OCI-LY1 (cell line): Measurements from ENCODE around the gene HSP90AB1.

Experiments
- H2AFZ ChIP-seq: fragments of 200-600 bp; sonication (generic), shearing (Covaris generic); 2 replicates; pipeline ENCODE4 v1.6.0; 2014; ENCODE audit warnings: antibody characterized with exemption, mild to moderate bottlenecking, low read length
- H3F3A ChIP-seq: fragments of 200-600 bp; sonication (generic), shearing (Covaris generic); 2 replicates; pipeline ENCODE4 v1.6.0; 2014; ENCODE audit warnings: mild to moderate bottlenecking, antibody characterized with exemption, low read length, moderate library complexity; ENCODE audit not compliant: insufficient read depth
- H3K27ac ChIP-seq: fragments of 200-600 bp; sonication (generic); 2 replicates; pipeline ENCODE4 v1.5.1; 2014; ENCODE audit warnings: low read length, mixed run types, mild to moderate bottlenecking, low read depth; ENCODE audit not compliant: poor library complexity, severe bottlenecking
- H3K27me3 ChIP-seq: fragments of 200-600 bp; sonication (generic); 2 replicates; pipeline ENCODE4 v1.6.0; 2014; ENCODE audit warnings: antibody characterized with exemption, mild to moderate bottlenecking, low read length, moderate library complexity; ENCODE audit not compliant: insufficient read depth
- H3K36me3 ChIP-seq: fragments of 200-600 bp; sonication (generic); 2 replicates; pipeline ENCODE4 v1.6.1; 2014; ENCODE audit warnings: mild to moderate bottlenecking, antibody characterized with exemption, low read length, moderate library complexity, mixed read lengths; ENCODE audit not compliant: insufficient read depth
- H3K4me1 ChIP-seq: fragments of 200-600 bp; sonication (generic); 2 replicates; pipeline ENCODE4 v1.5.1; 2014; ENCODE audit warnings: mild to moderate bottlenecking, low read length, moderate library complexity; ENCODE audit not compliant: insufficient read depth, severe bottlenecking
- H3K4me2 ChIP-seq: fragments of 200-600 bp; sonication (generic), shearing (Covaris generic); 2 replicates; pipeline ENCODE4 v1.6.1; 2014; ENCODE audit warnings: low read length
- H3K4me3 ChIP-seq: fragments of 200-600 bp; sonication (generic); 2 replicates; pipeline ENCODE4 v1.5.1; 2014; ENCODE audit warnings: low read length, low read depth, mild to moderate bottlenecking, mixed read lengths; ENCODE audit not compliant: poor library complexity, severe bottlenecking
- H3K79me2 ChIP-seq: fragments of 200-600 bp; shearing (Covaris generic); 2 replicates; pipeline ENCODE4 v1.6.1; 2016; ENCODE audit warnings: mixed run types, low read length, mixed read lengths; ENCODE audit not compliant: insufficient read depth
- H3K9ac ChIP-seq: fragments of 200-600 bp; sonication (generic), shearing (Covaris generic); 2 replicates; pipeline ENCODE4 v1.6.1; 2014; ENCODE audit warnings: mild to moderate bottlenecking, low read length, mixed read lengths
- H3K9me2 ChIP-seq: fragments of 200-600 bp; sonication (generic), shearing (Covaris generic); 2 replicates; pipeline ENCODE4 v1.6.1; 2014; ENCODE audit warnings: low read depth, mild to moderate bottlenecking, low read length, mixed read lengths
- H3K9me3 ChIP-seq: fragments of 200-600 bp; shearing (Covaris generic); 2 replicates; pipeline ENCODE4 v1.6.1; 2014; ENCODE audit warnings: low read length, mixed read lengths
- H4K20me1 ChIP-seq: fragments of 200-600 bp; sonication (generic), shearing (Covaris generic); 2 replicates; pipeline ENCODE4 v1.6.0; 2016; ENCODE audit warnings: mild to moderate bottlenecking, low read length; ENCODE audit not compliant: insufficient read depth
- EZH2 ChIP-seq: fragments of 200-600 bp; sonication (generic), shearing (Covaris generic); IDR thresholded peaks from 2 replicates; pipeline ENCODE4 v1.8.0; 2017; ENCODE audit warnings: borderline replicate concordance, mixed run types, mild to moderate bottlenecking, antibody characterized with exemption, low read length, moderate library complexity, mixed read lengths
- TF ChIP-seq, protein P1 (sequence below): fragments of 200-600 bp; sonication (generic), shearing (Covaris generic); IDR thresholded peaks from 2 replicates; pipeline ENCODE4 v1.5.1; 2017; ENCODE audit warnings: mild to moderate bottlenecking, antibody characterized with exemption, low read length, moderate library complexity, mixed read lengths

The HSP90AB1 gene

GRCh38 chr6:44233567-44234100, 13.3 kb upstream of the HSP90AB1 start:
- Histone ChIP-seq H3K4me1 (peaks cover 9% of the 10 kb centered on the region), H3K36me3 (peaks cover 66% of the 10 kb centered on the region)
- TF ChIP-seq, protein P1, sequence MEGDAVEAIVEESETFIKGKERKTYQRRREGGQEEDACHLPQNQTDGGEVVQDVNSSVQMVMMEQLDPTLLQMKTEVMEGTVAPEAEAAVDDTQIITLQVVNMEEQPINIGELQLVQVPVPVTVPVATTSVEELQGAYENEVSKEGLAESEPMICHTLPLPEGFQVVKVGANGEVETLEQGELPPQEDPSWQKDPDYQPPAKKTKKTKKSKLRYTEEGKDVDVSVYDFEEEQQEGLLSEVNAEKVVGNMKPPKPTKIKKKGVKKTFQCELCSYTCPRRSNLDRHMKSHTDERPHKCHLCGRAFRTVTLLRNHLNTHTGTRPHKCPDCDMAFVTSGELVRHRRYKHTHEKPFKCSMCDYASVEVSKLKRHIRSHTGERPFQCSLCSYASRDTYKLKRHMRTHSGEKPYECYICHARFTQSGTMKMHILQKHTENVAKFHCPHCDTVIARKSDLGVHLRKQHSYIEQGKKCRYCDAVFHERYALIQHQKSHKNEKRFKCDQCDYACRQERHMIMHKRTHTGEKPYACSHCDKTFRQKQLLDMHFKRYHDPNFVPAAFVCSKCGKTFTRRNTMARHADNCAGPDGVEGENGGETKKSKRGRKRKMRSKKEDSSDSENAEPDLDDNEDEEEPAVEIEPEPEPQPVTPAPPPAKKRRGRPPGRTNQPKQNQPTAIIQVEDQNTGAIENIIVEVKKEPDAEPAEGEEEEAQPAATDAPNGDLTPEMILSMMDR, result no peak
- TF ChIP-seq EZH2, result no peak

DNA sequence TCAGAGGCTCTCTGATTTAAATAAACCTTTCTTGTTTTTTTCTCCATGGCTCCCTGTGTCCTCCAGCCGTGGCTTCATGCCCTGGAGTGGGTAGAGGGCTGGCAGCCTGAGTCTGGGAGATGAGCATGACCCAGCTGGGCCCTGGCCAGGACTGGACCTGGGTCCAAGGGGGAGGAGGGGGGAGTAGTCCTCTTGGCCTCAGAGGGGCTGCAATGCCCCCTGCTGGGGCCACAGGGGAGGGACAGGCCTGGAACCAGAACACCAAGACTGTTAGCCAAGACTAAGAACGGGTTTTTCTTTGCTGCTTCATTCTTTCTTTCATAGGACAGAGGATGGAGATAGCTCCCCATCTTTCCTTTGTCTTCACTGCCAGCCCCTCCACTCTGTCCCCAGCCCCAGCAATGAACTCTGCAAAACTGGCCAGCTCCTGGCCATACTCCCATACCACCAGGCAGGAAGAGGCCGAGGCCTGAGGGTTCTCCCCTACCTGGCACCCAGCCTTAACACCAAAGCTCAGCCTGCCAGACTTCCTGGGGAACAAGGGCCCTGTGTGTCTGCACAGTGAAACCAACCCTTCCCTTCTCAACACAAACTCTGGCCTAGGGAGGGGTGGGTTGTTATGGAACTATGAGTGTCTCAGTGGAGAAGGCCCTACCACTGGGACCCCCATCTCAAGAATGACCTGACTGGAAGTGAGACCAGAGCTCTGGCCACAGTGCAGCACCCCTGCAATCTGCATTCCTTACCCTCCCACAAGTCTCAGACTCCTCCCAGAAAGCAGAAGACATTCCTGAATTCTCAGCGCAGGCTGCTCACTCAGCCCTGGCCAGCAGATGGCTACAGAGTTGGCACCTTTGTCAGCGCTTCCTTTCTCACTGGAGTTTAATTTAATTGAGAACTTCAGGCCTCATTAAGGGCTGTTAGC, 12.5 kb upstream of the HSP90AB1 start:
- Histone ChIP-seq H3K9me2 (no peaks in the 10 kb centered on the region), H3K4me3 (no peak overlapping the region), H3K36me3 (peaks cover 59% of the 10 kb centered on the region), H3K4me1 (peaks cover 9% of the 10 kb centered on the region), H2AFZ (no peak overlapping the region), H4K20me1 (no peaks in the 10 kb centered on the region), H3K79me2 (no peaks in the 10 kb centered on the region), H3K9ac (no peak overlapping the region), H3F3A (no peaks in the 10 kb centered on the region), H3K4me2 (no peak overlapping the region), H3K27ac (no peak overlapping the region), H3K9me3 (no peaks in the 10 kb centered on the region), H3K27me3 (no peaks in the 10 kb centered on the region)
- no peak for TF ChIP-seq EZH2
- TF ChIP-seq, protein P1, result peak; percentile 89

More at GRCh38 chr6:44233567-44234100, 13.3 kb upstream of the HSP90AB1 start:
- Histone ChIP-seq H2AFZ (no peak overlapping the region), H3F3A (no peaks in the 10 kb centered on the region), H3K4me3 (no peak overlapping the region), H3K79me2 (no peaks in the 10 kb centered on the region), H3K27me3 (no peaks in the 10 kb centered on the region), H4K20me1 (no peaks in the 10 kb centered on the region), H3K27ac (no peak overlapping the region), H3K9me3 (no peaks in the 10 kb centered on the region), H3K9me2 (no peaks in the 10 kb centered on the region), H3K9ac (no peak overlapping the region), H3K4me2 (no peak overlapping the region)

GRCh38 chr6:44235269-44235668, 11.6 kb upstream of the HSP90AB1 start:
- no peaks in the 10 kb centered on the region for H3K27me3 ChIP-seq
- no peaks in the 10 kb centered on the region for H3K79me2 ChIP-seq
- H4K20me1 ChIP-seq, result no peaks in the 10 kb centered on the region
- peaks cover 50% of the 10 kb centered on the region for H3K36me3 ChIP-seq
- H3K4me2 ChIP-seq, result no peak overlapping the region
- peaks cover 9% of the 10 kb centered on the region for H3K4me1 ChIP-seq
- TF ChIP-seq EZH2, result no peak
- no peaks in the 10 kb centered on the region for H3K9me2 ChIP-seq
- H3K27ac ChIP-seq, result no peak overlapping the region
- H3K4me3 ChIP-seq, result no peak overlapping the region
- no peak overlapping the region for H2AFZ ChIP-seq
- no peaks in the 10 kb centered on the region for H3K9me3 ChIP-seq
- H3F3A ChIP-seq, result no peaks in the 10 kb centered on the region
- H3K9ac ChIP-seq, result no peak overlapping the region
